ACC112 (cell line): ENCODE data around the gene STRIP1.

Source experiments
- H2AFZ ChIP-seq: fragments of 200-600 bp; sonication (generic); one replicate; pipeline ENCODE4 v1.6.0; 2017; ENCODE audit warnings: antibody characterized with exemption, low read length; ENCODE audit not compliant: unreplicated experiment
- H3K27ac ChIP-seq: fragments of 200-600 bp; sonication (generic); 2 replicates; pipeline ENCODE4 v1.5.1; 2014; ENCODE audit warnings: low read depth, mild to moderate bottlenecking, antibody characterized with exemption, low read length, moderate library complexity
- H3K27me3 ChIP-seq: fragments of 200-600 bp; sonication (generic); 2 replicates; pipeline ENCODE4 v1.6.1; 2014; ENCODE audit warnings: mild to moderate bottlenecking, antibody characterized with exemption, low read length, moderate library complexity, mixed read lengths; ENCODE audit not compliant: insufficient read depth
- H3K36me3 ChIP-seq: fragments of 200-600 bp; sonication (generic); 2 replicates; pipeline ENCODE4 v1.6.1; 2016; ENCODE audit warnings: mild to moderate bottlenecking, antibody characterized with exemption, low read length, moderate library complexity, mixed read lengths; ENCODE audit not compliant: insufficient read depth
- H3K4me1 ChIP-seq: fragments of 200-600 bp; sonication (generic); one replicate; pipeline ENCODE4 v1.6.1; 2016; ENCODE audit warnings: low read length, mixed read lengths; ENCODE audit not compliant: insufficient read depth, unreplicated experiment, control insufficient read depth
- H3K4me3 ChIP-seq: fragments of 200-600 bp; sonication (generic); 2 replicates; pipeline ENCODE4 v1.5.1; 2014; ENCODE audit warnings: mild to moderate bottlenecking, low read depth, low read length
- H3K79me2 ChIP-seq: fragments of 200-600 bp; sonication (generic); one replicate; pipeline ENCODE4 v1.6.0; 2016; ENCODE audit warnings: low read length; ENCODE audit not compliant: control insufficient read depth, unreplicated experiment, insufficient read depth

The STRIP1 gene

GRCh38 chr1:110034040-110034450 is 379 bp upstream of the STRIP1 start:
- Histone ChIP-seq H3K79me2 (peaks cover 31% of the 10 kb centered on the region), H3K27ac (peak overlapping the region; percentile 75), H3K4me1 (peaks cover 30% of the 10 kb centered on the region), H2AFZ (peak overlapping the region; percentile 93), H3K4me3 (peak overlapping the region; percentile 92), H3K36me3 (peaks cover 8% of the 10 kb centered on the region; the same call in 1 of the 2 replicates), H3K27me3 (no peaks in the 10 kb centered on the region)

GRCh38 chr1:110035236-110035752 is 870 bp downstream of the STRIP1 start:
- H3K27ac ChIP-seq: peak overlapping the region; percentile 75; the same call in 1 of the 2 replicates
- peaks cover 30% of the 10 kb centered on the region for H3K4me1 ChIP-seq
- H3K27me3 ChIP-seq: no peaks in the 10 kb centered on the region
- H3K36me3 ChIP-seq: peaks cover 12% of the 10 kb centered on the region; the same call in 1 of the 2 replicates
- H3K4me3 ChIP-seq: peak overlapping the region; percentile 92
- H2AFZ ChIP-seq: peak overlapping the region; percentile 97
- H3K79me2 ChIP-seq: peaks cover 31% of the 10 kb centered on the region

GRCh38 chr1:110038271-110038670 is 3.8 kb downstream of the STRIP1 start:
- Histone ChIP-seq H3K27ac (no peak overlapping the region), H3K27me3 (no peaks in the 10 kb centered on the region), H3K4me3 (no peak overlapping the region), H2AFZ (no peak overlapping the region), H3K79me2 (peaks cover 31% of the 10 kb centered on the region), H3K36me3 (peaks cover 29% of the 10 kb centered on the region; the same call in 1 of the 2 replicates), H3K4me1 (peaks cover 18% of the 10 kb centered on the region)

- peaks cover 39% of the 10 kb centered on the region; the same call in 1 of the 2 replicates for H3K36me3 ChIP-seq
Observed at GRCh38 chr1:110039641-110040040, 5.2 kb downstream of the STRIP1 start.

GRCh38 chr1:110040548-110040947 is 6.1 kb downstream of the STRIP1 start:
- peaks cover 46% of the 10 kb centered on the region; the same call in 1 of the 2 replicates for H3K36me3 ChIP-seq
- H3K4me1 ChIP-seq: peaks cover 11% of the 10 kb centered on the region

More at GRCh38 chr1:110039641-110040040, 5.2 kb downstream of the STRIP1 start:
- peaks cover 12% of the 10 kb centered on the region for H3K4me1 ChIP-seq
- peaks cover 30% of the 10 kb centered on the region for H3K79me2 ChIP-seq
- H3K27ac ChIP-seq: no peak overlapping the region
- no peak overlapping the region for H2AFZ ChIP-seq
- H3K4me3 ChIP-seq: no peak overlapping the region
- no peaks in the 10 kb centered on the region for H3K27me3 ChIP-seq

GRCh38 chr1:110043016-110043415 is 8.6 kb downstream of the STRIP1 start:
- no peaks in the 10 kb centered on the region for H3K27me3 ChIP-seq
- H3K4me3 ChIP-seq: no peak overlapping the region
- H3K36me3 ChIP-seq: peaks cover 51% of the 10 kb centered on the region
- H3K27ac ChIP-seq: no peak overlapping the region
- peaks cover 3% of the 10 kb centered on the region for H3K79me2 ChIP-seq
- no peak overlapping the region for H2AFZ ChIP-seq
- no peaks in the 10 kb centered on the region for H3K4me1 ChIP-seq

More at GRCh38 chr1:110040548-110040947, 6.1 kb downstream of the STRIP1 start:
- no peak overlapping the region for H3K4me3 ChIP-seq
- no peak overlapping the region for H3K27ac ChIP-seq
- peaks cover 23% of the 10 kb centered on the region for H3K79me2 ChIP-seq
- H3K27me3 ChIP-seq: no peaks in the 10 kb centered on the region
- no peak overlapping the region for H2AFZ ChIP-seq

- Histone ChIP-seq H3K4me1 (peaks cover 10% of the 10 kb centered on the region), H2AFZ (no peak overlapping the region), H3K27me3 (no peaks in the 10 kb centered on the region), H3K79me2 (no peaks in the 10 kb centered on the region), H3K27ac (no peak overlapping the region), H3K36me3 (peaks cover 33% of the 10 kb centered on the region), H3K4me3 (no peak overlapping the region)
Observed at GRCh38 chr1:110047463-110047862, 13.0 kb downstream of the STRIP1 start.

- Histone ChIP-seq H3K4me3 (no peak overlapping the region), H3K79me2 (no peaks in the 10 kb centered on the region), H3K36me3 (peaks cover 30% of the 10 kb centered on the region), H2AFZ (no peak overlapping the region), H3K4me1 (peaks cover 10% of the 10 kb centered on the region), H3K27ac (no peak overlapping the region), H3K27me3 (no peaks in the 10 kb centered on the region)
Observed at GRCh38 chr1:110048240-110048639, 13.8 kb downstream of the STRIP1 start.

GRCh38 chr1:110048923-110049601 is 14.6 kb downstream of the STRIP1 start:
- Histone ChIP-seq H3K27ac (no peak overlapping the region), H2AFZ (no peak overlapping the region), H3K4me1 (peaks cover 12% of the 10 kb centered on the region), H3K4me3 (no peak overlapping the region), H3K36me3 (peaks cover 29% of the 10 kb centered on the region), H3K27me3 (no peaks in the 10 kb centered on the region), H3K79me2 (no peaks in the 10 kb centered on the region)

GRCh38 chr1:110049801-110050601 is 15.6 kb downstream of the STRIP1 start:
- Histone ChIP-seq H3K4me3 (no peak overlapping the region), H3K27ac (no peak overlapping the region), H3K36me3 (peaks cover 26% of the 10 kb centered on the region), H3K27me3 (no peaks in the 10 kb centered on the region), H3K4me1 (peaks cover 20% of the 10 kb centered on the region), H2AFZ (no peak overlapping the region), H3K79me2 (no peaks in the 10 kb centered on the region)
